Body of pancreas (tissue), 4 donors: ENCODE results near the gene FOXO1. TPM values are rescaled to one million over a fixed set of nuclear protein-coding genes. Genes with fewer than 3 reads are reported as not detected.
"Not testable (repeated sequence)": the region's sequence is repeated elsewhere in the genome, so short reads cannot be mapped to it uniquely, and the experiment has no call there.

Source experiments
- ATAC-seq: fragments of 150-250 bp; one replicate; pipeline ENCODE4 v1.9.1; 2016
- DNase-seq, 4 donors: peaks; one replicate each; pipeline ENCODE4 v3.0.0-alpha.2; 2019
- H3K27ac ChIP-seq, 4 donors: fragments of 200-600 bp; sonication (generic); 1 replicate in 3 of 4; 2 replicates in 1 of 4; pipeline versions ENCODE4 v1.5.1 to v1.6.1; 2016 to 2019; ENCODE audit warnings: mild to moderate bottlenecking in 1 of 4, mixed read lengths in 1 of 4, moderate library complexity in 1 of 4
- H3K27me3 ChIP-seq, 2 donors: fragments of 200-600 bp; sonication (generic); one replicate each; pipeline ENCODE4 v1.6.0; 2016; ENCODE audit warnings: mild to moderate bottlenecking in 1 of 2
- H3K36me3 ChIP-seq, 2 donors: fragments of 200-600 bp; sonication (generic); replicated peaks in 1 of 2; 2 replicates each; pipeline ENCODE4 v1.5.1; 2016; ENCODE audit warnings: low read depth in 2 of 2; ENCODE audit not compliant: insufficient read depth in 1 of 2
- H3K4me1 ChIP-seq: fragments of 200-600 bp; sonication (generic); one replicate; pipeline ENCODE4 v1.6.0; 2016
- H3K4me3 ChIP-seq, 2 donors: fragments of 200-600 bp; sonication (generic); 1 replicate in 1 of 2; 2 replicates in 1 of 2; pipeline ENCODE4 v1.5.1; 2016 to 2019
- H3K9me3 ChIP-seq, 3 donors: fragments of 200-600 bp; sonication (generic); 1 replicate in 2 of 3; 2 replicates in 1 of 3; pipeline ENCODE4 v1.5.1; 2016
- POLR2A ChIP-seq, 3 donors: fragments of 450-650 bp; IDR thresholded peaks; one replicate each; pipeline ENCODE4 v1.6.1; 2016; ENCODE audit warnings: antibody characterized with exemption in 3 of 3, mild to moderate bottlenecking in 2 of 3
- WGBS, 2 donors: methylation state at CpG; one replicate each; pipeline ENCODE4 v1.1.5; 2017; 5-methylcytosine and 5-hydroxymethylcytosine counted together
- intact Hi-C: fragments of 100-400 bp; cut with DNase I; formaldehyde crosslinking; loops from one replicate; pipeline ENCODE4 v1.15.1; 2023
- total RNA-seq, 2 donors: library from RNA; depleted of rRNA; stranded (reverse); fragments of >200 nt; gene quantifications; one replicate each; pipeline ENCODE4 v1.1.0, GENCODE V29; 2016
- TF ChIP-seq, protein P1 (sequence below), 7 experiments: fragments of 450-650 bp in 4 of 7; fragments of 200-600 bp in 3 of 7; sonication (generic) in 3 of 7; IDR thresholded peaks; one replicate each; pipeline ENCODE4 v1.5.1; 2016 to 2019; ENCODE audit warnings: antibody characterized with exemption in 7 of 7

FOXO1 gene
- total RNA-seq, 2 donors from 2014 or later = 24.1 to 51.1 TPM

- WGBS, 2 donors = 6% methylated on average over 10 to 17 of the region's 17 CpGs
- ATAC-seq (peak; percentile 3), DNase-seq (peak in 3 of 4 donors; percentile 61 to 68 (median 66))
- Histone ChIP-seq H3K27ac (peak overlapping the region; percentile 94 to 98 (median 98)), H3K4me3 (peak overlapping the region; percentile 89), H3K4me1 (peaks cover 44% of the 10 kb centered on the region)
- H3K9me3 ChIP-seq, H3K36me3 ChIP-seq, H3K27me3 ChIP-seq, intact Hi-C loops: not testable (repeated sequence)
- TF ChIP-seq POLR2A (IDR thresholded peaks at IDR 0.05) = peak in 2 of 3 donors; percentile 4 to 19
These were observed 2.4 kb downstream of the FOXO1 start for GRCh38 chr13:40664100-40664349.

DNA sequence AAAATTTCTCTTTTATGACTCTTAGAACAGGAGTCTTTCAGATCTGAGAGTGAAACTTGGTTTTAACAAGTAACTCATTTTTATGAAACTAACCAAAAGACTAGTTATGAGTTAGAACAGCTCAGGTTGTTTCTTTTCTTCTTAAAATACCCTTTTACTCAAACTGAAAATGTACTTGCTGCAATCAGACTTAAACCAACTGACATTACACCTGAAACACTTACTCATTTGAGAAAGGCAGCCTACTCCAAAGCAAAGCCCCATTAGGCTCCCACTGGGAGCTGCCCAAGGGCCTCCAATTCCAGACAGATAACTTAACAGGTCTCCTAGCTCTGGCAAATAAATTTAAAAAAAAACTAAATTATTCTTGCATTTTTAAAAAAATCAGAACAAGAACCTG lies 3.6 kb downstream of the FOXO1 start:
- Histone ChIP-seq H3K27ac (peak overlapping the region in 3 of 4 donors; percentile 39 to 98 (median 98)), H3K4me1 (peaks cover 50% of the 10 kb centered on the region), H3K36me3 (no peaks in the 10 kb centered on the region), H3K9me3 (no peaks in the 10 kb centered on the region), H3K27me3 (no peaks in the 10 kb centered on the region), H3K4me3 (no peak overlapping the region)
- no peak for DNase-seq
- no peak for TF ChIP-seq POLR2A (IDR thresholded peaks at IDR 0.05)
- TF ChIP-seq, protein P1, sequence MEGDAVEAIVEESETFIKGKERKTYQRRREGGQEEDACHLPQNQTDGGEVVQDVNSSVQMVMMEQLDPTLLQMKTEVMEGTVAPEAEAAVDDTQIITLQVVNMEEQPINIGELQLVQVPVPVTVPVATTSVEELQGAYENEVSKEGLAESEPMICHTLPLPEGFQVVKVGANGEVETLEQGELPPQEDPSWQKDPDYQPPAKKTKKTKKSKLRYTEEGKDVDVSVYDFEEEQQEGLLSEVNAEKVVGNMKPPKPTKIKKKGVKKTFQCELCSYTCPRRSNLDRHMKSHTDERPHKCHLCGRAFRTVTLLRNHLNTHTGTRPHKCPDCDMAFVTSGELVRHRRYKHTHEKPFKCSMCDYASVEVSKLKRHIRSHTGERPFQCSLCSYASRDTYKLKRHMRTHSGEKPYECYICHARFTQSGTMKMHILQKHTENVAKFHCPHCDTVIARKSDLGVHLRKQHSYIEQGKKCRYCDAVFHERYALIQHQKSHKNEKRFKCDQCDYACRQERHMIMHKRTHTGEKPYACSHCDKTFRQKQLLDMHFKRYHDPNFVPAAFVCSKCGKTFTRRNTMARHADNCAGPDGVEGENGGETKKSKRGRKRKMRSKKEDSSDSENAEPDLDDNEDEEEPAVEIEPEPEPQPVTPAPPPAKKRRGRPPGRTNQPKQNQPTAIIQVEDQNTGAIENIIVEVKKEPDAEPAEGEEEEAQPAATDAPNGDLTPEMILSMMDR (IDR thresholded peaks at IDR 0.05) = no peak
- ATAC-seq = no peak
- intact Hi-C loops = no loop called here

- no peak for ATAC-seq
- 82 to 83% methylated on average over 10 of the region's 10 CpGs for WGBS, 2 donors
- Histone ChIP-seq H3K27me3 (no peaks in the 10 kb centered on the region), H3K9me3 (no peaks in the 10 kb centered on the region), H3K36me3 (no peaks in the 10 kb centered on the region), H3K4me3 (no peak overlapping the region), H3K4me1 (peaks cover 52% of the 10 kb centered on the region), H3K27ac (peak overlapping the region in 2 of 4 donors; percentile 39 to 98)
- TF ChIP-seq, protein P1 (IDR thresholded peaks at IDR 0.05) = no peak
- no peak for TF ChIP-seq POLR2A (IDR thresholded peaks at IDR 0.05)
- intact Hi-C loops = no loop called here
- no peak for DNase-seq
These were observed 4.4 kb downstream of the FOXO1 start for GRCh38 chr13:40661875-40662665.

- TF ChIP-seq POLR2A (IDR thresholded peaks at IDR 0.05) = no peak
- TF ChIP-seq, protein P1 (IDR thresholded peaks at IDR 0.05) = no peak
- intact Hi-C loops = no loop called here
- Histone ChIP-seq H3K27ac (no peak overlapping the region), H3K4me3 (no peak overlapping the region), H3K36me3 (no peaks in the 10 kb centered on the region), H3K27me3 (no peaks in the 10 kb centered on the region), H3K9me3 (no peaks in the 10 kb centered on the region), H3K4me1 (peaks cover 60% of the 10 kb centered on the region)
- WGBS, 2 donors = 85 to 88% methylated on average over 5 of the region's 5 CpGs
- ATAC-seq = no peak
- no peak for DNase-seq
These were observed 5.7 kb downstream of the FOXO1 start for GRCh38 chr13:40660692-40661091.

DNA sequence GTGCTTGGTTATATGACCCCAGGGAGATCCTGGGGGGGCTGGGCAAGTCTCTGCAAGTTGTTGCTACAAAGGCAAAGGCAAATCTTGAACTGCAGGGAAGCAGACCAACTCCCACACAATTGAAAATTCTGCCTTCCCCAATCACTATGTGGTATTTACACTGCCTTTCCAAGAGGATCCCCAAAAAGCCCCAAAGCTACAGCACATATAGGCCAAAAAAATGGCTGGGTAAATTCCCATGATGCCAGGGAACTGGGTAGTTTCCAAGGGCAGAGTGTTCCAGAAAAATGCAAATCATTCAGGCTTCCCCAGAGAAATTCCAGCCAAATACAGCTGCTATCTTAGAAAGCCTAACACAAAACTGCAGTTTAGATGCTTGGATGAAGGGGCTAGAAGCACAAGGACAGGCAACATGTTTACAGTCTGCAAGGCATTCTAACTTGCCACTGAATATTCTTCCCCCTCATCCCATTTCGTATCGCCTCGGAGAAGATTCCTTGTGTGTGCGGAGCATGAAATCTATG lies 6.2 kb downstream of the FOXO1 start:
- 81 to 88% methylated on average over 4 of the region's 4 CpGs for WGBS, 2 donors
- DNase-seq = no peak

More for the DNA sequence above, 6.2 kb downstream of the FOXO1 start:
- Histone ChIP-seq H3K27me3 (no peaks in the 10 kb centered on the region), H3K27ac (no peak overlapping the region), H3K9me3 (no peaks in the 10 kb centered on the region), H3K36me3 (no peaks in the 10 kb centered on the region), H3K4me1 (peaks cover 60% of the 10 kb centered on the region), H3K4me3 (no peak overlapping the region)
- ATAC-seq = no peak
- TF ChIP-seq, protein P1 (IDR thresholded peaks at IDR 0.05) = no peak
- TF ChIP-seq POLR2A (IDR thresholded peaks at IDR 0.05) = no peak
- intact Hi-C loops = no loop called here
